Upper lobe of left lung (tissue), 6 donors: ENCODE measurements around the gene NIM1K. TPM values are rescaled to one million over a fixed set of nuclear protein-coding genes. Genes with fewer than 3 reads are reported as not detected.
"Not testable (repeated sequence)": the region's sequence is repeated elsewhere in the genome, so short reads cannot be mapped to it uniquely, and the experiment has no call there.

Source experiments
- ATAC-seq, 2 donors: fragments of 200-7000 bp; cut with Tn5 transposase; one replicate each; pipeline ENCODE4 v1.9.1; 2022; ENCODE audit warnings: mild to moderate bottlenecking in 2 of 2, moderate library complexity in 2 of 2; ENCODE audit not compliant: low FRiP score in 2 of 2
- DNase-seq, 2 donors: peaks; one replicate each; pipeline ENCODE4 v3.0.0-alpha.2; 2019 to 2020
- H3K27ac ChIP-seq, 4 donors: fragments of 200-600 bp; sonication (generic); one replicate each; pipeline ENCODE4 v1.5.1; 2016 to 2019
- H3K27me3 ChIP-seq, 4 donors: fragments of 200-600 bp; sonication (generic); one replicate each; pipeline ENCODE4 v1.5.1; 2017 to 2019
- H3K36me3 ChIP-seq, 4 donors: fragments of 200-600 bp; sonication (generic); one replicate each; pipeline ENCODE4 v1.5.1; 2016 to 2019
- H3K4me1 ChIP-seq, 4 donors: fragments of 200-600 bp; sonication (generic); one replicate each; pipeline ENCODE4 v1.5.1; 2018 to 2019
- H3K4me3 ChIP-seq, 4 donors: fragments of 200-600 bp; sonication (generic); one replicate each; pipeline ENCODE4 v1.5.1; 2017 to 2019; ENCODE audit warnings: mild to moderate bottlenecking in 2 of 4, moderate library complexity in 1 of 4
- H3K9me3 ChIP-seq, 4 donors: fragments of 200-600 bp; sonication (generic); one replicate each; pipeline ENCODE4 v1.5.1; 2018 to 2019
- EP300 ChIP-seq, 4 donors: sonication (generic); formaldehyde crosslinking; IDR thresholded peaks; one replicate each; pipeline ENCODE4 v1.5.1; 2017; ENCODE audit warnings: antibody characterized with exemption in 4 of 4, control low read depth in 2 of 4
- POLR2A ChIP-seq, 4 donors: fragments of 450-650 bp; IDR thresholded peaks; one replicate each; pipeline ENCODE4 v1.5.1; 2016 to 2017; ENCODE audit warnings: antibody characterized with exemption in 4 of 4, mild to moderate bottlenecking in 2 of 4
- POLR2AphosphoS5 ChIP-seq, 2 donors: sonication (generic); formaldehyde crosslinking; IDR thresholded peaks; one replicate each; pipeline ENCODE4 v1.5.1; 2017; ENCODE audit warnings: antibody characterized with exemption in 2 of 2
- WGBS, 2 donors: methylation state at CpG; one replicate each; pipeline ENCODE4 v1.1.5; 2017 to 2018; 5-methylcytosine and 5-hydroxymethylcytosine counted together
- total RNA-seq, 6 donors: library from RNA; depleted of rRNA in 4 of 6; stranded (reverse); fragments of >200 nt in 4 of 6; gene quantifications; one replicate each; pipeline versions ENCODE4 v1.1.0 to v1.2.1, GENCODE V29; 2016 to 2021
- TF ChIP-seq, protein P1 (sequence below), 6 experiments: fragments of 450-650 bp in 4 of 6; fragments of 200-600 bp in 2 of 6; sonication (generic) in 2 of 6; IDR thresholded peaks; one replicate each; pipeline ENCODE4 v1.5.1; 2016 to 2019; ENCODE audit warnings: antibody characterized with exemption in 6 of 6
- donor health status: DM: no; HTN: no; CAD: no; lungs with moderate emphysema.
- donor health status: DM: no; HTN: yes; CAD: no; lungs with severe emphysema.

The NIM1K gene
- total RNA-seq, 6 donors from 2014 or later, result 1.8 to 29.3 (median 4.6) TPM

DNA sequence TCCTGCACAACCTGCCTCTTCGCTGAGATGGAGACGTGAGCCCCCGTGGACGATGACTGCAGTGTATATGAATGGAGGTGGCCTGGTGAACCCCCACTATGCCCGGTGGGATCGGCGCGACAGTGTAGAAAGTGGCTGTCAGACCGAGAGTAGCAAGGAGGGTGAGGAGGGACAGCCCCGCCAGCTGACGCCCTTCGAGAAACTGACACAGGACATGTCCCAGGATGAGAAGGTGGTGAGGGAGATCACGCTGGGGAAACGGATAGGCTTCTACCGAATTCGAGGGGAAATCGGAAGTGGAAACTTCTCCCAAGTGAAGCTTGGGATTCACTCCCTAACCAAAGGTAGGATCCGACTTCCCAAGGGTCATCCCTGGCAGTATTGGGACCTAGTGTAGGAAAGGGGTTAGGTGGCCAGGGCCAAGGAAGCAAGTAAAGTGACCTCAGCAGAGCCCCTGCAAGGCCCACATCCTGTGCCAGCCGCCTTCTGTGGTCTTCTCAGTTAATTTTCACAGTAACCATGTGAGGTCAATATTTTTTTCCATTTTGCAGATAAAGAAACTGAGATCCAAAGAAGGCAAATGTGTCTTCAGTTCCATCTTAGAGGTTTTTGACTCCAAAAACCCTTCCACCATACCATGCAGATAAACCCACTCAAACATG is 53.8 kb downstream of the NIM1K start:
- Histone ChIP-seq H3K27me3 (no peaks in the 10 kb centered on the region), H3K9me3 (no peaks in the 10 kb centered on the region), H3K4me3 (no peak overlapping the region), H3K36me3 (peaks cover 0 to 6% (median 0%) of the 10 kb centered on the region in 4 donors), H3K4me1 (no peaks in the 10 kb centered on the region), H3K27ac (no peak overlapping the region)
- WGBS, 2 donors, result 92% methylated on average over 19 of the region's 19 CpGs
- no peak for DNase-seq
- ATAC-seq, result no peak
- TF ChIP-seq EP300 (IDR thresholded peaks at IDR 0.05) (no peak), POLR2A (IDR thresholded peaks at IDR 0.05) (no peak), POLR2AphosphoS5 (IDR thresholded peaks at IDR 0.05) (no peak)
- TF ChIP-seq, protein P1, sequence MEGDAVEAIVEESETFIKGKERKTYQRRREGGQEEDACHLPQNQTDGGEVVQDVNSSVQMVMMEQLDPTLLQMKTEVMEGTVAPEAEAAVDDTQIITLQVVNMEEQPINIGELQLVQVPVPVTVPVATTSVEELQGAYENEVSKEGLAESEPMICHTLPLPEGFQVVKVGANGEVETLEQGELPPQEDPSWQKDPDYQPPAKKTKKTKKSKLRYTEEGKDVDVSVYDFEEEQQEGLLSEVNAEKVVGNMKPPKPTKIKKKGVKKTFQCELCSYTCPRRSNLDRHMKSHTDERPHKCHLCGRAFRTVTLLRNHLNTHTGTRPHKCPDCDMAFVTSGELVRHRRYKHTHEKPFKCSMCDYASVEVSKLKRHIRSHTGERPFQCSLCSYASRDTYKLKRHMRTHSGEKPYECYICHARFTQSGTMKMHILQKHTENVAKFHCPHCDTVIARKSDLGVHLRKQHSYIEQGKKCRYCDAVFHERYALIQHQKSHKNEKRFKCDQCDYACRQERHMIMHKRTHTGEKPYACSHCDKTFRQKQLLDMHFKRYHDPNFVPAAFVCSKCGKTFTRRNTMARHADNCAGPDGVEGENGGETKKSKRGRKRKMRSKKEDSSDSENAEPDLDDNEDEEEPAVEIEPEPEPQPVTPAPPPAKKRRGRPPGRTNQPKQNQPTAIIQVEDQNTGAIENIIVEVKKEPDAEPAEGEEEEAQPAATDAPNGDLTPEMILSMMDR (IDR thresholded peaks at IDR 0.05), result no peak

GRCh38 chr5:43251754-43252153 is 59.7 kb downstream of the NIM1K start:
- Histone ChIP-seq H3K4me1 (peaks cover 0 to 2% (median 0%) of the 10 kb centered on the region in 4 donors), H3K27ac (no peak overlapping the region), H3K36me3 (no peaks in the 10 kb centered on the region), H3K27me3 (no peaks in the 10 kb centered on the region), H3K4me3 (no peak overlapping the region), H3K9me3 (no peaks in the 10 kb centered on the region)
- TF ChIP-seq EP300 (IDR thresholded peaks at IDR 0.05), result no peak
- DNase-seq, result no peak
- 82 to 93% methylated on average over 5 of the region's 5 CpGs for WGBS, 2 donors
- ATAC-seq, result no peak

- Histone ChIP-seq H3K4me3 (no peak overlapping the region), H3K36me3 (no peaks in the 10 kb centered on the region), H3K27me3 (no peaks in the 10 kb centered on the region), H3K27ac (no peak overlapping the region), H3K4me1 (peaks cover 0 to 5% (median 0%) of the 10 kb centered on the region in 4 donors), H3K9me3 (no peaks in the 10 kb centered on the region)
- ATAC-seq, result no peak
- WGBS, 2 donors, result 80 to 85% methylated on average over 2 of the region's 2 CpGs
- no peak for DNase-seq
- TF ChIP-seq EP300 (IDR thresholded peaks at IDR 0.05), result no peak
- TF ChIP-seq, protein P1 (IDR thresholded peaks at IDR 0.05), result no peak
Observed at GRCh38 chr5:43255704-43256103, 63.7 kb downstream of the NIM1K start.

DNA sequence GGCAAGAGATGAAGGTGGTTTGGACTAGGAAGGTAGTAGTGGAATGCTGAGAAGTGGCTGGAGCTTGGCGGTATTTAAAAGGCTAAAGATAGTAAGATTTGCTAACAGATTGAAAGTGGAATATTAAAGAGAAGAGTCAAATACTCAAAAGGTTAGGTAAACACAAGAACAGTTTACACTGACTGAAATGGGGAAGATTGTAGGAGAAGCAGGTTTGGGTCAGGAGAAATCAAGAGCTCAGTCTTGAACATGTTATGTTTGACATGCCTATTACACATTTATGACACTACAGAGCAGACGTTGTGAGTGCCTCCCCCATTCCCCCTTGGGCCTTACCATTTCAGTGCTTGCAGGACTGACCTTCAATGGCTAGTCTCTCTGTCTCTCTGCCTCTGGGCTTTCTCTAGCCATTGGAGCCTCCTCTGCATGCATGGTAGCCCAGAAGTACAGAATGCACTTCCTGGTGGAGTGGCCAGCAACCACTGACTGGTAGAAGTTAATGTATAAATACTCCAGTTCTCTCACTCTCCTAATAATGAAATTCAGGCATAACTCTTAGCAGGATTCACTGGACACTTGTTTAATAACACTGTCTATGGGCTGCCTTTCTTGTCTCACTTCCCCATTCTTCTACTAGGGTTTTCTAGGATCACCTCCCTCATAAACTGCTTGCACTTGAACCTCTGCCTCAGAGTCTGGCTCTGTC is 64.4 kb downstream of the NIM1K start:
- no peak for ATAC-seq
- TF ChIP-seq, protein P1 (IDR thresholded peaks at IDR 0.05), result no peak
- TF ChIP-seq EP300 (IDR thresholded peaks at IDR 0.05), result no peak
- no peak for TF ChIP-seq POLR2A (IDR thresholded peaks at IDR 0.05)
- TF ChIP-seq POLR2AphosphoS5 (IDR thresholded peaks at IDR 0.05), result no peak
- WGBS, 2 donors, result 33 to 50% methylated on average over 2 of the region's 2 CpGs
- no peak overlapping the region for H3K4me3 ChIP-seq
- no peaks in the 10 kb centered on the region for H3K36me3 ChIP-seq
- H3K4me1 ChIP-seq, result peaks cover 0 to 5% (median 0%) of the 10 kb centered on the region in 4 donors
- no peak overlapping the region for H3K27ac ChIP-seq
- H3K27me3 ChIP-seq, result no peaks in the 10 kb centered on the region
- H3K9me3 ChIP-seq, result no peaks in the 10 kb centered on the region
- DNase-seq, result no peak

- WGBS, 2 donors, result 77 to 83% methylated on average over 1 of the region's 1 CpG
- TF ChIP-seq POLR2A (IDR thresholded peaks at IDR 0.05) (no peak), POLR2AphosphoS5 (IDR thresholded peaks at IDR 0.05) (no peak), EP300 (IDR thresholded peaks at IDR 0.05) (no peak)
- TF ChIP-seq, protein P1 (IDR thresholded peaks at IDR 0.05), result no peak
- H3K4me3 ChIP-seq, result no peak overlapping the region
- H3K27ac ChIP-seq, result no peak overlapping the region
- DNase-seq (no peak), ATAC-seq (no peak)
- peaks cover 0 to 5% (median 0%) of the 10 kb centered on the region in 4 donors for H3K4me1 ChIP-seq
- H3K36me3 ChIP-seq, result no peaks in the 10 kb centered on the region
- H3K9me3 ChIP-seq, result no peaks in the 10 kb centered on the region
- no peaks in the 10 kb centered on the region for H3K27me3 ChIP-seq
Observed at GRCh38 chr5:43258116-43258515, 66.1 kb downstream of the NIM1K start.

DNA sequence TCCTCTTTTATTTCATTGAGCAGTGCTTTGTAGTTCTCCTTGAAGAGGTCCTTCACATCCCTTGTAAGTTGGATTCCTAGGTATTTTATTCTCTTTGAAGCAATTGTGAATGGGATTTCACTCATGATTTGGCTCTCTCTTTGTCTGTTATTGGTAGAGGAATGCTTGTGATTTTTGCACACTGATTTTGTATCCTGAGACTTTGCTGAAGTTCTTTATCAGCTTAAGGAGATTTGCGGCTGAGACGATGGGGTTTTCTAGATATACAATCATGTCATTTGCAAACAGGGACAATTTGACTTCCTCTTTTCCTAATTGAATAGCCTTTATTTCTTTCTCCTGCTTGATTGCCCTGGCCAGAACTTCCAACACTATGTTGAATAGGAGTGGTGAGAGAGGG is 70.2 kb downstream of the NIM1K start:
- WGBS, 2 donors, result 78 to 87% methylated on average over 2 of the region's 2 CpGs
- not testable (repeated sequence) for DNase-seq, H3K4me1 ChIP-seq, H3K36me3 ChIP-seq, H3K27me3 ChIP-seq, ATAC-seq, H3K9me3 ChIP-seq, H3K27ac ChIP-seq, H3K4me3 ChIP-seq
